Choroid plexus epithelial cell (primary cell): ENCODE measurements around the gene PGF.

Source experiments
- DNase-seq: peaks from one replicate; pipeline ENCODE4 v3.0.0-alpha.2; 2010; ENCODE audit warnings: low read depth
- H3K4me3 ChIP-seq: 2 replicates; pipeline ENCODE4 v1.5.1; 2011; ENCODE audit warnings: low read depth, mild to moderate bottlenecking, control low read depth, low read length, moderate library complexity
- TF ChIP-seq, protein P1 (sequence below): conservative IDR thresholded peaks from 2 replicates; pipeline ENCODE4 v1.5.1; 2011; ENCODE audit warnings: low read depth, mild to moderate bottlenecking, control low read depth, inconsistent platforms, low read length, moderate library complexity

Gene PGF

DNA sequence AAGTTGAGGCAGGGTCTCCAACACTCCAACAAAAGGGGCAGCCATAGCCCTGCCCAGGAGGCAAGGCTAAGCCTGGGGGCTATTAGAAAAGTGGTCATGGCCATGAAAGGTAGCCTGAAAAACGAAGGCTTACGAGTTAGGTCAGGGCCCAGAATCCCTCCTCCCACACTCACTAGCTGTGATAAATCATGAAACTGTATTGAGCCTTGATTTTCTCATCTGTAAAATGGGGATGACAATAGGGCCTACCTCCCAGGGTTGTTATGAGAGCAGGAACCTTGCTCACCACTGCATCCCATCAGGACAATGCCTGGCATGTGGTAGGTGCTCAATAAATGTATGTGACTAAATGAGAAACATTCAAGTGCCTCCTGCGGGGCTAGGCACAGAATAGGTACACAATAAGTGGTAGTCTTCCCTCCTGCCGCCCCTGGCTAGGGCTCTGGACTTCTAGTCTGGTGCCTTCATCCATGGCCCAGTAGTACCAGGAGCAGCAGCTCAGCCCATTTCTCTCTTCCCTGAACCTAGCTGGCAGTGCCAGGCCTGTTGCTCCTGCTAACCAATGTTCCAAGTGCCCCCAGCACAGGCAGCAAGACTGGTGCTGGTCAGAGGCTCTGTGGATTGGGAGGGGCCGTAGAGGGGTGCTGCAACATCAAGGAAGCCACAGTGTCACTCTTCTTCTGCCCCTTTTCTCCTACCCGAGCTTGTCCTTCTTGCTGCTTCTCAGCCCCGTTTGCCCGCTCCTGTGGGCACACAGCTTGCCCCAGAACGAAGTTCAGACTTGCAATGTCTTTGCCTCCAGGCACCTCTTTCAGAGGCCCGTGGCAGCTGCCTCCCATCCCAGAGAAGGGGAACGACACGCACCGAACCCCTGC lies 7.8 kb downstream of the PGF start:
- H3K4me3 ChIP-seq = no peak overlapping the region
- TF ChIP-seq, protein P1, sequence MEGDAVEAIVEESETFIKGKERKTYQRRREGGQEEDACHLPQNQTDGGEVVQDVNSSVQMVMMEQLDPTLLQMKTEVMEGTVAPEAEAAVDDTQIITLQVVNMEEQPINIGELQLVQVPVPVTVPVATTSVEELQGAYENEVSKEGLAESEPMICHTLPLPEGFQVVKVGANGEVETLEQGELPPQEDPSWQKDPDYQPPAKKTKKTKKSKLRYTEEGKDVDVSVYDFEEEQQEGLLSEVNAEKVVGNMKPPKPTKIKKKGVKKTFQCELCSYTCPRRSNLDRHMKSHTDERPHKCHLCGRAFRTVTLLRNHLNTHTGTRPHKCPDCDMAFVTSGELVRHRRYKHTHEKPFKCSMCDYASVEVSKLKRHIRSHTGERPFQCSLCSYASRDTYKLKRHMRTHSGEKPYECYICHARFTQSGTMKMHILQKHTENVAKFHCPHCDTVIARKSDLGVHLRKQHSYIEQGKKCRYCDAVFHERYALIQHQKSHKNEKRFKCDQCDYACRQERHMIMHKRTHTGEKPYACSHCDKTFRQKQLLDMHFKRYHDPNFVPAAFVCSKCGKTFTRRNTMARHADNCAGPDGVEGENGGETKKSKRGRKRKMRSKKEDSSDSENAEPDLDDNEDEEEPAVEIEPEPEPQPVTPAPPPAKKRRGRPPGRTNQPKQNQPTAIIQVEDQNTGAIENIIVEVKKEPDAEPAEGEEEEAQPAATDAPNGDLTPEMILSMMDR = no peak
- no peak for DNase-seq

DNA sequence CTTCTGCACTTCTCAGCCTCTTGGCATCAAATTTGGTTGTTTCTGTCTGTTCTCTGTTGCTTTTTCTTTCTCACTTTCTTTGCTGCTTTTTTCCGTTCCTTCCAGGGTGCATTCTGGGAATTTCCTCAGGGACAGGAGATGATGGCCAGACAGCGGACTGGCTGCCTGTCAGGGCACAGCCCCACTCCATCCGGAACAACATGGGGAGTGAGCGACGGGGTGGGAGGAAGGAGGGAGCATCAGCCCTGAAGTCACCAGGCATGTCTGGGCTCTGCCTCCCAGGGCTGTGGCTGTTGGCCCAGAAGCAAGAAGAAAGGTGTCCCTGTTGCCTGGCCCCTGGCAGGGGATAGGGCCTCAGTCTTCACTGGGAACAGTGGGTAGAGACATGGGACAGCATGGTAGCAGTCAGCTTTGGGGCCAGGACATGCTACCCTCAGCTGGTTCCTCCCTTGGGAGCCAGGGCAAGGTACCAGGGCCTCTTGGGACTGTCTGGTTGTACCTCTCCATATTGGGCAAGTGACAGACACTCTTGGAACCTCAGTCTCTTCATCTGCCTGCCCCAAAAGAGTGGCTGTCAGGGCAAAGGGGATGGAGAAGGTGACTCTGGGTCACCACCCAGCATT lies 8.6 kb downstream of the PGF start:
- TF ChIP-seq, protein P1 = no peak
- H3K4me3 ChIP-seq = no peak overlapping the region
- no peak for DNase-seq

DNA sequence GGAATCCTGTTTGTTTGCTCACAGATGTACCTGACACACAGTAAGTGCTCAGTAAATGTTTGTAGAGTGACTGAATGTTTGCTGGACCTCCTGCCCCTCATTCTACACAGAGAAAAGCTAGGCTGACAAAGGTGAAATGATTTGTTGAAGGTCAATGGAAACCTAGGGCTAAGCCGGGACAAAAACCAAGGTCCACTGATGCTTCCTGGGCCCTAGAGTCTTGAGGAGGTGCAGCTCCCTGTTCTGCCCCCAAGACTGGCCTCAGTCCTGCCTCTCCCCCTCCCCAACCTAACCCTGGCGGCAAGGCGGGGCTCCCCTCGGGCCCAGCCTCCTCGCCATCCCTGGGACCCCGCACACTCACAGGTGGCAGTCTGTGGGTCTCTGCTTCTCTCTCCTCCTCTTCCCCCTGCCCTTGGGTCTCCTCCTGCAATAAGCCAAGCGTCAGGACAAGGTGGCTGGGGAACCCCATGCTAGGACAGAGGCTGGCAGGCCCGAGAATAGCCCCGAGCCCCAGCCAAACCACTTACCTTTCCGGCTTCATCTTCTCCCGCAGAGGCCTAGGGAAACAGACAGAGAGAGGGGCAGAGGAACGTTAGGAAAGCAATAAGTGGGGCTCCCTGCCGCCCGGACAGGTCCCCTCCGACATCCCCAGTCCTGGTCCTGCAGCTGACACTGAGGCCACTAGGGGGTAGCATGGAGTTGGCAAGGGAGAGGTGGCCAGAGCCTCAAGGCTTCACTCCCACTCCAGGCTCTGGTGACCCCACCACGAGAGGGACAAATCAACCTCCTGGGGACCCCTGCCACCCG lies 9.3 kb downstream of the PGF start:
- TF ChIP-seq, protein P1 = peak; percentile 93
- DNase-seq = peak; percentile 76
- H3K4me3 ChIP-seq = no peak overlapping the region

DNA sequence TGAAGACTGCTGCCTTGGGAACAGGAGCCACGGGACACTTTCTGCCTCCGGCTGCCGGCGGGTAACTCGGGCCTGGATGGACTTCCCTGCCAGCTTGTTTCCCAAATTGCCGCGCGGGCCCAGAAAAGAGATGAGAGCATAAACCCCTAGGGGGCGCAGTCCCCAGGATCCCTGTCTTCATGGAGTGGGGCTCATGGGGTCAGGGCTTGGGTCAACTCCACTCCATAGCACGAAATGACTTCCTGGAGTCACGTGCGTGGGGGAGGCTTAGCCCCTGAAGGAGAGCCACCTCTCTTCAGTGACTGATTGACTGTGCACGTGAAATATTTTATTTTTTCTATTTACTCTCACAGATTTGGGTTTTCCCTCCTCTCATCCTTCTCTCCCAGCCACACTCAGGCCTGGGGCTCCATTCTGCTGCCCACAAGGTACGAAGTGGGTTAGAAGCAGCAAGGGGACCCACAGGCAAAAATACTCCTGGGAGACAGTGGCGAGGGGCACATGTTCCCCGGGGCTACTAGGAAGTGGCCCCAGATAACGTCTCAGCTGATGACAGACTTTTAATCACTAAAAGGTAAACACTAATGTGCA lies 10.0 kb downstream of the PGF start:
- TF ChIP-seq, protein P1 = peak; percentile 74
- no peak overlapping the region for H3K4me3 ChIP-seq
- DNase-seq = no peak

DNA sequence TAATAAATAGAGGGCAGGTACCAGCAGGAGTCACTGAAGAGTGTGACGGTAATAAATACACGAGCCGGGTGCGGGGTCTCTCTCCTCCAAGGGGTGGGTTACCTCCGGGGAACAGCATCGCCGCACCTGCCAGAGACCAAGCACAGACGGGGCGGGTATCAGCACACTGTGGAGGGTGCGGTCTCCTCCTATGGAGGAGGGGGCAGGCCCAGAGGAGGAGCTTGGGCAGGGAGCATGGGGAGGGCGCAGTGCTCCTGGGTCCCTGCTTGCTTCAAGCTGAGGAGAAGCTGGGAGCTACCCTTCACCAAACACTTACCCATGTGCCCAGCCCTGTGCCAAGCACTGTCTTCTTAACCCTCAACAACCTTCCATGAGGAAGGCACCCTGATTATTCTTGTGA lies 12.8 kb downstream of the PGF start:
- TF ChIP-seq, protein P1 = no peak
- no peak for DNase-seq
- no peak overlapping the region for H3K4me3 ChIP-seq

DNA sequence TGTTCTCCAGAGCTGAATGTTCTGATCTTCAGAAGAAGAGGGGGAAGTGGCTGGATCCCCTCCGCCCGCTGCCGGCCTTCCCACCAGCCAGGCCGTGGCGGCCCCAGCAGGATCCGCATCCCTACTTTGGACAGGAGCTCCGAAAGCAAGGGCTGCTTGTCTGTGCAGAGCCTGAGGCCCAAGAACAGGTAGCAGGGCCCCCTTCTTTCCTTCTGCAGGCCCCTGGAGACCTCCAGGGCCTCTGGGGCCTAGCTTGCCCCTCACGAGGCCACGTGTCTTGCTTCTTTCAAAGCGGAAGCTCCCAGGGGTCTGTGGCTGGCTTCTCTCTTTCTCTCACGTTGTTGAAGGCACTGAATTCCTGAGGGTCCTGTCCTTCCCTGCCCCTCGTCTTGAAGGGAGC lies 13.2 kb downstream of the PGF start:
- H3K4me3 ChIP-seq = no peak overlapping the region
- TF ChIP-seq, protein P1 = no peak

More for the DNA sequence above, 13.2 kb downstream of the PGF start:
- no peak for DNase-seq
